ENCODE measurements around the gene PDE10A.
"Not testable (repeated sequence)": the region's sequence is repeated elsewhere in the genome, so short reads cannot be mapped to it uniquely, and the experiment has no call there.

PDE10A gene

DNA sequence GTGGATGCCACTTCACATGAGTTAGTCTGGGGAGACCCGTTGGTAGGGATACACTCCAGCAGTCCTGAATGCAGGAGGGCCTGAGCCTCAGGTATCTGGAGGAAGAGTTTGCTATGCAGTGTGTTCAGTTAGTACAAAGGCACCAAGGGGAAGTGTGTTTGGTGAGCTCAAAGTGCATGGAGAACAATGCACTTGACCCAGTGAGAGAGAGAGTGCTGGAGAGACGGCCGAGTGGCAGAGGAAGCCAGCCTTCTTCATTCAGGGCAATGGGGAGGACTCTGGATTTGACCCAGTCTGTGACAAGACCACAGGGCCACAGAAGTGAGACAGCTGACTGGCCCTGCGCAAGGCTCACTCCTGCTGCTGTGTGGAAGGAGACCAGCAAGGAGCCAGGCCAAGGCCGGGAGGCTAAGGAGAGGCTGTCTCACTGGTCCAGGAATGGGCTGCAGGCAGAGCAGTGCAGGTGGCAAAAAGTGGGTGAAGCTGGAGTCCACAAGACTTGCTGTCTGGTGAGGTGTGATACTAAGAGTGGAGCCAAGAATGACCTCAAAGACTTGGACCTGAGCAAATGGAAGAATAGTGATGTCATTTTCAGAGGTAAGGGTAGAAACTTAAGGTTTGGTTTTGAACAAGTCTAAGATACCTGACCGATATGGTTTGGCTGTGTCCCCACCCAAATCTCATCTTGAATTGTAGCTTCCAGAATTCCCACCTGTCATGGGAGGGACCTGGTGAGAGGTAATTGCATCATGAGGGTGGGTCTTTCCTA, 38.0 kb downstream of the PDE10A start:
- no peak for DNase-seq (ENCODE audit: low read depth in 2 of 2)

DNA sequence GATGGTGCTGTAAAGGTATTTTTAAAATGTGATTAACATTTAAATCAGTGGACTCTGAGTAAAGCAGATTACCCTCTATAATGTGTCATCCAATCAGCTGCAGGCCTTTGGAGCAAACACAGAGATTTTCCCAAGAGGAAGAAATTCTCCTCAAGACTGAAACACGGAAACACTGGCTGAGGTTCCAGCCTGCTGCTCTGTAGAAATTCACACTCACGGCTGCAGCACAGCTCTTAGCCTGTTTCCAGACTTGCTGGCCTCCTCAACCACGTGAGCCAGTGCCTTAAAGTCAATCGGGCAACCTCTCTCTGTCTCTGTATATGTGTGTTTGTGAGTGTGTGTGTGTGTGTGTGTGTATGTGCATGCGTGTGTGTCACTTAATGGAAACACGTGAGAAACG, 41.1 kb downstream of the PDE10A start:
- DNase-seq (ENCODE audit: low read depth in 2 of 2) = no peak

DNA sequence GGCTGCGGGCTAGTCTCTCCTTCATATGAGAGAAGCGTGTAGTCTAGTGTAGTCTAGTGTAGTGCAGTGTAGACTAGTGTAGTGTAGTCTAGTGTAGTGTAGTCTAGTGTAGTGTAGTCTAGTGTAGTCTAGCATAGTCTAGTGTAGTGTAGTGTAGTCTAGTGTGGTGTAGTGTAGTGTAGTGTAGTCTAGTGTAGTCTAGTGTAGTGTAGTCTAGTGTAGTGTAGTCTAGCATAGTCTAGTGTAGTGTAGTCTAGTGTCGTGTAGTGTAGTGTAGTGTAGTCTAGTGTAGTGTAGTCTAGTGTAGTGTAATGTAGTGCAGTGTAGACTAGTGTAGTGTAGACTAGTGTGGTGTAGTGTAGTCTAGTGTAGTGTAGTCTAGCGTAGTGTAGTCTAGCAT, 44.1 kb downstream of the PDE10A start:
- DNase-seq (ENCODE audit: low read depth in 2 of 2) = not testable (repeated sequence)

DNA sequence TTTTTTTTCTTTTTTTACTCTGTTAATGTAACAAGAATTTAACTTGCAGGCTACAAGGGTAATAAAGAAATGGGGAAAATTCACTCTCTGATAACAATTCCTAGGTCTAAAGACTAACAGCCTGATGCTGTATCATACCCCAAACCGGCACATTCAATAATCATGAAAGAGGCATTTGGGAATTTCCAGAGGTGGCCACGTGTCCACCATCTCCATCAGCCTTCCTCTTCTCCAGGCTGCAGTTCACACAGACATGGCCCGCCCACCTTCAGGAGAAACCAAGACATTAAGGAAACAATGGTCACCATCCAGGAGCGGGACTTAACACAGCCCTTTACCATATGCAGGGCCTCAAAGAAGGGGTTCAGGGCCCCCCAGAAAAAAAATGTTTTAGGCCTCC, 44.8 kb downstream of the PDE10A start:
- no peak for DNase-seq (ENCODE audit: low read depth in 2 of 2)

DNA sequence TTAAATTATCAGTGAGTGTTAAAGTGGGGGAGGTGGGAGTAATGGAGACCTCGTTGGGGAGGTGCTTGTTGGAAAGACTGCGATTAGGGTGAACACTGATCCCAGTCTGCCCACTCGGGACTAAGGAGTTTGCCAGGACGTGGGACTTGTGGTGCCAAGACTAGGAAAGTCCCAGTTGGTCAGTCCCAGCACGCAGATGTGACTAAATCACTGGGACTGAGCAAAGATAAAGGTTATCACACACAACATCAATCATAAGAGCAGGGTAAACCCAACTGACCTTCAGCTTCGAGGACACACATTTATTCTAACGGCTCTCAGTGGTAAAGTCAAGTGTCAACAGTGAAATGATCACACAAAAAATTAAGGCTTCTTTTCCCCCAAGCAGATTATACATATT, 45.5 kb downstream of the PDE10A start:
- DNase-seq (ENCODE audit: low read depth in 2 of 2) = no peak

DNA sequence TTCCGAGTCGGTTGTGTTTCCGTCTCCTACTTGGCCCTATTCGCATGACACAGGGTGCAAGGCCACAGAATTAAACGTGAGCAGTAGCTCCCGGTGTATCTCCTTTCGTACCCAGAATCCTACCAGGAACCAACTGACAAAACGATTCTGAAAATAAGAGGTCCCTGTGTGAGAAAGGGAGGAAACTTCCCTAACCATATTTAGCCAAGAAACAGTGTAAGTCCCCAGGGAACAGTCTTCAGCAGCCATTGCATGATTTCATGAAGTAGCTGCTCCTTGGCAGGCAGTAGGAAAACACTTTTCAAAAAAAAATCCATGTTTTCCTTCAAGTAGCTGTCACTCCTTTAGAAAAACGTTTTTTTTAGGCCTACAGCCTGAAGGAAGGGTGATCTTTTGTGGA, 46.9 kb downstream of the PDE10A start:
- no peak for DNase-seq (ENCODE audit: low read depth in 2 of 2)

DNA sequence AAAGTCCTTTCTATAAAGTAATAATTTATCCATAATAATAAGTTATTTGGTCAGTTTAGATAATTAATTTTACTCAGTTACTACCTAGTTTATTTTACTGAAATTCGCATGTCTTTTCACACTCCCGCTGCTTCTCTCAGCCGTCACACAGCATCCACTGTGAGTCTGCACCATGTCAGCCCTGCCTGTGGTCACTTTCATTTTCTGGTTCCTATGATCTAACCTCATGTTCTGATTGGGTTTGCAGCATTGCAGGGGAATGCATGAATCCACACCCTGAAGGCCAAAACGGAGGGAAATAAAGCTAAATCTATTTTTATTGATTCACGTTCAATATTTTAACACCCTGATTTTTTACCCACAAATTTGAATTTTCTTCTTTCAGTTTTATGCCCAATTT, 47.4 kb downstream of the PDE10A start:
- DNase-seq (ENCODE audit: low read depth in 2 of 2) = no peak

DNA sequence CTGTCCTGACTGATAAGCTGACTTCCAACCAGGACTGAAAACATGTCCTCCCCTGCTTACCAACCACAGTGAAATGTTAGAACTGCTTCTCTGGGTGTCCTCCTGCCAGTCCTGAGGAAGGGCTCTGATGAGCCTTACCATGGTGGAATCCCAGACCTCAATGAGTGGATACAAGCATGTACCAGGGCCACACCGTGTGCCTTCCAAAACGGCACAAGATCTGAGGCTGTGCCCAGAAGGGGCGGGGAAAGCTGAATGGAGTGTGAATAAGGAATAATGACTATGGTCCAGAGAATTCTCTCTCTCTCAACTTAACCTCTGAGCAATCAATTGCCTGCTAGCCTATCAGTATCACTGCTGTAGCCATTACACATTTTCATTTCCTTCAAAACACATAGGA, 51.7 kb downstream of the PDE10A start:
- DNase-seq (ENCODE audit: low read depth in 2 of 2) = no peak

DNA sequence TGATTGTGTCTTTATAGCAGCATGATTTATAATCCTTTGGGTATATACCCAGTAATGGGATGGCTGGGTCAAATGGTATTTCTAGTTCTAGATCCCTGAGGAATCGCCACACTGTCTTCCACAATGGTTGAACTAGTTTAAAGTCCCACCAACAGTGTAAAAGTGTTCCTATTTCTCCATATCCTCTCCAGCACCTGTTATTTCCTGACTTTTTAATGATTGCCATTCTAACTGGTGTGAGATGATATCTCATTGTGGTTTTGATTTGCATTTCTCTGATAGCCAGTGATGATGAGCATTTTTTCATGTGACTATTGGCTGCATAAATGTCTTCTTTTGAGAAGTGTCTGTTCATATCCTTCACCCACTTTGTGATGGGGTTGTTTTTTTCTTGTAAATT, 54.5 kb downstream of the PDE10A start:
- not testable (repeated sequence) for DNase-seq (ENCODE audit: low read depth in 2 of 2)

DNA sequence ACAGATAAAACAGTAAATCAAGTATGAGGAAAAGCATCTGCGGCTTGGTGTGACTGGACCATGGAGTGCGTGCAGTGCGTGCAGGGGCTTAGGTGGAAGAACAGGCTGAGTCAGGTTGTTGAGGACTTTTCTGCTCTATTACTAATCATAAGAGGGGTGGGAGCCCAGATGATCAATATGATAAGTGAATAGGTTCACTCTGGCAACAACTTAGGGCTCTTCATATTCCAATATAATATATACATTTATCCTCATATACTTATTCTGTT, 56.4 kb downstream of the PDE10A start:
- DNase-seq (ENCODE audit: low read depth in 2 of 2) = no peak

DNA sequence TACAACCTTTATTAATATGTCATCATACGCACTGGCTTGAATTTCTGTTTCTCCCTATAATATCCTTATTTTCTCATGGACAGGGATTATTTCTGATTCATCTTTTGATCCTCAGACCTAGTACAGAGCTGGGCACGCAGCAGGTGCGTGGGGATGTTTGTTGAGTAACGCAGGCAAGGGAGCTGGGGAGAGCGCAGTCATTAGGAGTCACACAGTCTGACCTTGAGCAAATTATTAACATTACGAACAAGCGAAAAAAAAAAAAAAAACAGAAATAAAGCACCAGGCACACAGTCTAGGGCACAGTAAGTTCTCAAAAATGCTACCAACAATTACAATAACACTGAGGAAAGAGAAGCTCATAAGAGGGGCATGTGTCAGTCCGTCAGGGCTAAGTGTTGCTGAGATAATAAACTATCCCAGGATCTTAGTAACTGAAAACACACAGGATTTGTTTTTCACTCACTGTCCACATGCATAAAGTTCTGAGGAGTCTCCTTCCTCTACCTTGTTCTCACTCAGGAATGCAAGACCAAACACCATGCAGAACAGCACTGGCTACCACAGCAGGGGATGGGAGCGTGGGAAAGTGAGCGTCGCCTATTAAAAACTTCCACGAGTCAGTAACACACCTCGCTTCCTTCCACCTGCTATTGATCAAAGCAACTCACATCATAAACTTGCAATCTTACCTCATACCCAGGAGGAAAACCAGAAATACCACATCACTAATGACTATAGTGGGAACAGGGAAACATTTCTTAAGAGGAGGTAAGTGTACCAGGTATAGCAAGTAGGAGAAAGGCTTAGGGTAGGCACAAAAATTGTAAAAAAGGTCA, 56.9 kb downstream of the PDE10A start:
- no peak for DNase-seq (ENCODE audit: low read depth in 2 of 2)

DNA sequence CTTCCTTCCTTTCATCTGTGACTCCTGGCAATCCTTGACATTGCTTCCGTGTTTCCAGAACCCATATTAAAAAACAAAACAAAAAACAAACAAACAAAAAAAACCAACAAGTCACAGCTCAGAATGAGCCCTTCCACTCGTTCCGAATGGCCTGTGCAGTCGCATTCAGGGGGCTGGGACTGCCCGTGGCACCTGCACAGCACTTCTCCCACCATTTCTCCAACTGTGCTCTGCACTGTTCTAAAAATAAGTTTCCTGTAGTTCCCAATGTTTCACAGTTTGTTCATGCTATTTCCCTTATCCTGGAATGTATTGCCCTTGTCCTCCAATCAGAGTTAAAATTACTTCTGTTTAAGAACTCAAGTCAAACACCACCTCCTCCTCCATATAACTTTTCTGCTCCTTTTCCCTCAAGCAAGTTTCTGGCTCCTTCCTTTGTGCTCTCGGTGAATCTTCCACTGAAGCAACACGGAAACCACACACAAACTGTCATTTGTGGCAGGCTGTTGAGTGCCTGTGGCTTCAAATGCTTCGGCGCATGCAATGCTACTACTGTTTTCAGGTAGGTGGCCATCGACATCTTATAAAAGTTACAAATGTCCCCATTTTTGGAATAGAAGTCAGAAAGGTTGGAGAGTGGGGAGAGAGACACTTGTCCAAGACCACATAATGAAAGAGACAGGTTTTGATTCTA, 57.7 kb downstream of the PDE10A start:
- DNase-seq (ENCODE audit: low read depth in 2 of 2) = no peak

DNA sequence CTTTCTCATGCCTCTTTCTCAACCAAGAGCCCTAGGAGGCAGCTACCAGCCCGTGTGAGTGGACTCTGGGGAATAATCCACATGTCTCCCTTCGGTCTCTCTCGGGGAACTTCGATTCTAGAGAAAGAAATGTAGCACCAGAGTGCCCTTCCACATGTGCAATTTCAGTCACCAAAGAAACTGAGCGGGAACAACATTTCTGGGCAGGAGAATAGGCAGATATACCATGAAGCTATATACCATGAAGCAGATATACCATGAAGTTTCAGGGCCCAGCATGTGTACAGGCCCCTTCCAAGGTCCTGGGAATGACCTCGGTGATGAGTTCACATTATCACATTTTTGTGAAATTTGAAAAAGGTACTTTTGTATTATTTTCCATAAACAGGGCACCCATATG, 60.8 kb downstream of the PDE10A start:
- no peak for DNase-seq (ENCODE audit: low read depth in 2 of 2)

DNA sequence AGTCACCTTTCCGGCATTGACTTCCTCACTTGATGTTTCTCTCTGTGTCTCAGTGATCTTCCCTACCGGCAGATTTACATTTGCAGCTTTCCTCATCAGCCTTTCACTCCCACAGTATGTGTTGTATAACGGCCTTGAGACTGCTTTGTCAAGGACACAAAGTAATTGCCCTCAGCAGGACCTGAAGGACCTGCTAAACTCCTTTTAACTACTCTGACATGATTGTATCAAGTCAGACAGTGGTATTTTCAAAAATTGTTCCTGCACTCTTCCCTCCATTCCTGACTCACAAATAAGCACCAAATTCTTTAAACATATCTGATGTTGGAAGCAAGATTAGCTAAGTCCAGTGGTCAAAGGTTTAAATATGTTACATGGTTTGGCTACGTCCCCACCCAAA, 62.4 kb downstream of the PDE10A start:
- DNase-seq (ENCODE audit: low read depth in 2 of 2) = no peak

DNA sequence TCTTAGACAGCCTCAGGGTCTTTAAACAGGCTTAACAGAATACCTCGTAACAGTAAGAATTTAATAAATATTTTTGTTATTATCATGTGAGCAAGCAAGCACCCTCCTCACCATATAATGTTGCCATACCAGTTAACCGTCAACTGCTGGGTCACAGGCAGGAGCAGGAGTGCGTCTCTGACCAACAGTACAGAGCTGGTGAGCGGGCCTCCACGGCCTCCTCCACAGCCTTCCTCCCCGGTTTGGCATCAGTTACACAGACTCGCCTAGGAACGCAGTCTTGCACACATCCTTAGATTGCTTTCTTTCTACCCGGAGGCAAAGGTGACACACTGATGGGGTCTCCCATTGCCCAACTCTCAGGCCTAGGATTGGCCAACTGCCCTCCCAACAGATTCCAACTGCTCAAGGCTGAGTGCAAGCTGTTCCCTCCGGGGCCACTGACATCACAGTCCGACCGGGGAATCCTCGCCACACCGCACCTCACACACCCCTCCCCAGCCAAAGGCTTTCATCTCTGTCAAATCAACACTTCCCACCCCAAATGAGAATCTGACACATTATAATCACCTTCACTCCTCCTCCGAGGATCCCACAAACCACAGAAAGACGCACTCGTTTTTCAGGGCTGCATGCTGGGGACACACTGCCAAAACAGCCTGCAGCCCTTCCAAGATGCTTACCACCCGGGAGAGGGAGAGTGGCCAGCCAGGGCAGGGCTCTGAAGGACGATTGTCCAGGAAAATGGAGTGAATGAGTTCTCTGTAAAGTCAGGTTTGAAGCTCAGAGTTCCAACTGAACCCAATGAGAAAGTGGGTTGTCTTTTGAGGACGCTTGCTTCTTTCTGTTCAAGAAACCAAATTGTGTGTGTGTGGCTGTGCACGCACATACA, 63.2 kb downstream of the PDE10A start:
- DNase-seq (ENCODE audit: low read depth in 2 of 2) = no peak

DNA sequence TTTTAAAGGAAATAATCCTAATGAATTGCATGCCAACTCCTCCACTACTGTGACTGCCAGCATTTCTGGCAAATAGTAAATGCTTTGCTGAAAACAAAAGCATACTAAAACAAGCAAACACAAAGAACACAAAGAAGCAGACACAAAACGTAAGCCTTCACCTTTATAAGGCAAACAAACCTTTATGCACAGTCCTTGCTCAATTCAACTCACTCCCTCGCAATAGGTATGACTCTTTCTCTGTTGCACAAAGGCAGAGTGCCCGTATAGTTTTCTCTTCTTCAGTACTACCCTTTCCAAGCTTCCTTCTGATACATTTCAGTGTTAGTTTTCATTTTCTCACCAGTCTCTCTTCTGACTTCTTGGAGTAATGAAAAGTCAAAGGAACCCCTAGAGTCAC, 63.9 kb downstream of the PDE10A start:
- DNase-seq (ENCODE audit: low read depth in 2 of 2) = no peak

DNA sequence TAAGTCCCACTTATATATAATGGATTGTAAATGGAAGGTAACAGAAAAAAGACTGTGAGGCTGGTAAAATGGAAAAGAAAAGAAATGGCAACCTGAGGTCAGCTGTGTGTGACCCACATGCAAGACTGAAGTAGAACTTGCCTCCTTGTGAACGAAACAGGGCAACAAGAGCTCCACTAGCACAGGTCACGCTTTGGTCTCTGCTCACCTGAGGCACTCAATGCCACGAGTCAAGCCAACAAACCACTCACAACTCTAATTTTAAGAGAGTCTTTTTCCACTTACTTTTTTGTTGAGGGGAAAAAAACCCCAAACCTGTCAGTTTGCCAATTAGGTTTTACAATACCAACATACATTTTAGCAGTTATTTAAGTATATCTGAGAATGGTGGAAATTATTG, 65.2 kb downstream of the PDE10A start:
- DNase-seq (ENCODE audit: low read depth in 2 of 2) = no peak

DNA sequence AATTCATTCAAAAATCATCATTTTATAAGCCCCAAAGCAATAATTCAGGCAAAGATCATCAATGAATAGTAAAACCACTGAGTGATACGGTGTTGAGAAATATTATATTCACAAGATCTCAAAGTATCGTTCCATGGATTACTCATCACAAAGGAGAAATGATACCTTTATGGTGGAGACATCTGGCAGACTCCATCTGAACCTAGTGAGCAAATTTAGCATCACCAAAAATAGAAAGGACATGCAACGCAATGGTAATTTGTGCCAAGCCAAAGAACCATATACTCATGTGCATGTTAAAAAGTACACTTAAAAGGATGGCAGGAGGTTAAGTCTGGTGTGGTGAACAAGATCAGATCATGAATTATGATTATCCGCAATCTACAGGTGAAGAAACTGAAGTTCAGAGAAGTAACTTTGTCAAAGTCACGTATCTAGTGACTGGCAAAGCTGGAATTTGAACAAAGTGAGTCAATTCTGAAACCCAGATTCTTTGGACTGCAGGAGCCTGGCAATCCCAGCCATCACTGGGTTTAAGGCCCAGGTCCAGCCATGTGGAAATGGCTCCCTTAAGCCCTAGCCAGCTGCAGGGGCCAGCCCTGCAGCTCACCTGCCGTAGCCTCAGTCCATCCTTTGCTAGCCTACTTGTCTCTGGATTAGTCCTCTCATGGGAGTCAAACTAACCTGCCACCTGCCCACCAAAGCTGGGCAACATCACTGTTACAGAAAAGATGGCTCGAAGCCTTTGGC, 68.3 kb downstream of the PDE10A start:
- no peak for DNase-seq (ENCODE audit: low read depth in 2 of 2)

DNA sequence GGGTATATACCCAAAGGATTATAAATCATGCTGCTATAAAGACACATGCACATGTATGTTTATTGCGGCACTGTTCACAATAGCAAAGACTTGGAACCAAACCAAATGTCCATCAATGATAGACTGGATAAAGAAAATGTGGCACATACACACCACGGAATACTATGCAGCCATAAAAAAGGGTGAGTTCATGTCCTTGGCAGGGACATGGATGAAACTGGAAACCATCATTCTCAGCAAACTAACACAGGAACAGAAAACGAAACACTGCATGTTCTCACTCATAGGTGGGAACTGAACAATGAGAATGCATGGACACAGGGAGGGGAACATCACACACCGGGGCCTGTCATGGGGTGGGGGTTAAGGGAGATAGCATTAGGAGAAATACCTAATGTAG, 70.1 kb downstream of the PDE10A start:
- DNase-seq (ENCODE audit: low read depth in 2 of 2) = not testable (repeated sequence)

DNA sequence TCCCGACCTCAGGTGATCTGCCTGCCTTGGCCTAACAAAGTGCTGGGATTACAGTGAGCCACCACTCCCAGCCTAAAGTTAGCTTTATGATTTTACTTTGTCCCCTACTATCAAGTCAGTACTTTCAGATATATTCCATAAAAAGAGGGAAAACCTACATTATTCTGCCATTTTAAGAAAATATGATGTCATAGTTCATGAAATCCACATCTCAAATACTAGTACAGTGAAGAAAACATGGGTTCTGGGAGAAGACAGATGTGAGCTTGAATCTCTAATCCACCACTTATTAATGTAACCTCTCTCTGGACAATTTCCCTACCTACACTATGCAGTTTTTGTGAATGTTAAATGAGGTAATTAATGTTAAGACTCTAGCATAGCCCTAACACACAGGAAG, 74.5 kb downstream of the PDE10A start:
- no peak for DNase-seq (ENCODE audit: low read depth in 2 of 2)

DNA sequence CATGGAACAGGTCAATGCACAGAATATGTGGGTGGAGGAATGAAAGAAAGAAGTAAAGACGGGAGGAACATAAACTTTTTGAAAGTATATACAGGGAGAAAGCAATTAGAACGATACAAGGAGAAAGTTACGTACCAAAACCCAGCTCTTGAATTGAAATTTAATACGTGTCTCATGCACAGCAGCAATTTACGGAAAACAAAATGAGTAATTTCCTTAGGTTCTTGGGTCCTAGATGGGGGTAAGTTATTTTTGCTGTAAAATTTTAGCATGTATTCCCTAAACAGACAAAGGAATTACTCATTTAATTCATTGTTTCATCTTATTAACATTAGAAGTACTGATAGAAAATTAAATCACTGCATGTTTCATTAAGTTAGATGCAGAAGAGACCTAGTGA, 75.8 kb downstream of the PDE10A start:
- no peak for DNase-seq (ENCODE audit: low read depth in 2 of 2)
